22Rv1 (cell line): ENCODE measurements around the gene AGXT2.

Experiments
- ZFX ChIP-seq: fragments of 450-650 bp; IDR thresholded peaks from 2 replicates; pipeline ENCODE4 v1.6.1; 2017; ENCODE audit warnings: antibody characterized with exemption, borderline replicate concordance
- TF ChIP-seq, protein P1 (sequence below): fragments of 450-650 bp; IDR thresholded peaks from 2 replicates; pipeline ENCODE4 v1.5.1; 2017; ENCODE audit warnings: mild to moderate bottlenecking

GRCh38 chr5:35056686-35057085, 8.9 kb upstream of the AGXT2 start:
- TF ChIP-seq, protein P1, sequence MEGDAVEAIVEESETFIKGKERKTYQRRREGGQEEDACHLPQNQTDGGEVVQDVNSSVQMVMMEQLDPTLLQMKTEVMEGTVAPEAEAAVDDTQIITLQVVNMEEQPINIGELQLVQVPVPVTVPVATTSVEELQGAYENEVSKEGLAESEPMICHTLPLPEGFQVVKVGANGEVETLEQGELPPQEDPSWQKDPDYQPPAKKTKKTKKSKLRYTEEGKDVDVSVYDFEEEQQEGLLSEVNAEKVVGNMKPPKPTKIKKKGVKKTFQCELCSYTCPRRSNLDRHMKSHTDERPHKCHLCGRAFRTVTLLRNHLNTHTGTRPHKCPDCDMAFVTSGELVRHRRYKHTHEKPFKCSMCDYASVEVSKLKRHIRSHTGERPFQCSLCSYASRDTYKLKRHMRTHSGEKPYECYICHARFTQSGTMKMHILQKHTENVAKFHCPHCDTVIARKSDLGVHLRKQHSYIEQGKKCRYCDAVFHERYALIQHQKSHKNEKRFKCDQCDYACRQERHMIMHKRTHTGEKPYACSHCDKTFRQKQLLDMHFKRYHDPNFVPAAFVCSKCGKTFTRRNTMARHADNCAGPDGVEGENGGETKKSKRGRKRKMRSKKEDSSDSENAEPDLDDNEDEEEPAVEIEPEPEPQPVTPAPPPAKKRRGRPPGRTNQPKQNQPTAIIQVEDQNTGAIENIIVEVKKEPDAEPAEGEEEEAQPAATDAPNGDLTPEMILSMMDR, result no peak
- no peak for TF ChIP-seq ZFX
